ENCODE measurements around the gene TMEM130.

TMEM130 gene, protein sequence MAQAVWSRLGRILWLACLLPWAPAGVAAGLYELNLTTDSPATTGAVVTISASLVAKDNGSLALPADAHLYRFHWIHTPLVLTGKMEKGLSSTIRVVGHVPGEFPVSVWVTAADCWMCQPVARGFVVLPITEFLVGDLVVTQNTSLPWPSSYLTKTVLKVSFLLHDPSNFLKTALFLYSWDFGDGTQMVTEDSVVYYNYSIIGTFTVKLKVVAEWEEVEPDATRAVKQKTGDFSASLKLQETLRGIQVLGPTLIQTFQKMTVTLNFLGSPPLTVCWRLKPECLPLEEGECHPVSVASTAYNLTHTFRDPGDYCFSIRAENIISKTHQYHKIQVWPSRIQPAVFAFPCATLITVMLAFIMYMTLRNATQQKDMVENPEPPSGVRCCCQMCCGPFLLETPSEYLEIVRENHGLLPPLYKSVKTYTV

DNA sequence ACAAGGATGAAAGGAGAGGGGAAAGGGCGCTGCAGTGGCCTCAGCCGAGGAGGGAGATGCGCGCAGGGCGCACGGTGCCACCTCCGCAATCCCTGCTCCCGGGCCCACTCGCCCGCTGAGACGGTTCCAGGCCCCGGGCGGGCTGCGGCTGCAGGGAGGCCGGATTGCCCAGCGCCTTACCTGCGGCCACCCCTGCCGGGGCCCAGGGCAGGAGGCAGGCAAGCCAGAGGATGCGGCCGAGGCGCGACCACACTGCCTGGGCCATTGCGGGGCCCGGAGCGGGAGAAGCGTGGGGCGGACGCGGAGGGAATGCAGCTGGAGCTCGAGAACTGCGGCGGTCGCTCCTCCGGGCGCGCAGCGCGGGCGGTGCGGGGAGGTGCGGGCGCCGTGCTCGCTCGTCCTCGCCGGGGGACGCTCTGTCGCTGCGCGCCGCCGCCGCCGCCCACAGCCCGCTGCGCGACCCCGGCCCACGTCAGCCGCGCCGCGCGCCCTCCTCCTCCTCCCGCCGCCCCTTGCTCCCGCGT lies at the start of gene TMEM130:
Gene TMEM130, minus strand, starts transcription at position 418 of the 524 bp plus-strand sequence. Its CDS starts 153 bp downstream, at position 265.
- no peak for DNase-seq (ENCODE audit: low read depth)

DNA sequence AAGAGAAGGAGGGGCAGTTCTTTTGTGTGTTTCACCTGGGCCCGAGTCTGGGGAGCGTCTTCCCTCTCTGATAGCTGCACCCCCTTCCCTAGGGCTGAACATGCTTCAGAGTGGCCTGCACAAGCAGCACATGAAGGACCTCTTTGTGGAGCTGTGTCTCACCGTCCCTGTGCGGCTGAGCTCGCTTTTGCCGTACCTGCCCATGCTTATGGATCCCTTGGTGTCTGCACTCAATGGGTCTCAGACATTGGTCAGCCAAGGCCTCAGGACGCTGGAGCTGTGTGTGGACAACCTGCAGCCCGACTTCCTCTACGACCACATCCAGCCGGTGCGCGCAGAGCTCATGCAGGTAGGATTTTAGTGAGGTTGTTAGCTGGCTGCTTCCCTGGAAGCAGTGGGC lies 47.5 kb upstream of the TMEM130 start:
- no peak for DNase-seq (ENCODE audit: low read depth)

DNA sequence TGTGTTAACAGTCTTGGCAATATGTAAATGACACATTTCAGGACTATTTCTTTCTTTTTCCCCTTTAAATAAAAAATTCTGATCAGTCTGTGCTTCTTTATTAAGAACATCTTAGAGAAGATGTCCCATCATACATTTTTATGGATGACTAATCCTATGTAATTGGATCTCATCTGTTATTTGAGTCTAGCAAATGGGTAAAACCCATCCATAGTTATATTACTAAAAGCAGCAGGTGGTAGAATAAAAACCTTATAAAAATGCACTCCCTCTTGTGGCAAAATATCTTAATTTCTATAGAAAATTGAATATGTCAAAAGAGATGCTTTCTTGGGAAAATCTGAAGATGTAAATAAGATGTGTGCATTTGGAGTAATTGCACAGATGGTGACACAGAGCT lies 43.8 kb upstream of the TMEM130 start:
- DNase-seq (ENCODE audit: low read depth) = no peak

DNA sequence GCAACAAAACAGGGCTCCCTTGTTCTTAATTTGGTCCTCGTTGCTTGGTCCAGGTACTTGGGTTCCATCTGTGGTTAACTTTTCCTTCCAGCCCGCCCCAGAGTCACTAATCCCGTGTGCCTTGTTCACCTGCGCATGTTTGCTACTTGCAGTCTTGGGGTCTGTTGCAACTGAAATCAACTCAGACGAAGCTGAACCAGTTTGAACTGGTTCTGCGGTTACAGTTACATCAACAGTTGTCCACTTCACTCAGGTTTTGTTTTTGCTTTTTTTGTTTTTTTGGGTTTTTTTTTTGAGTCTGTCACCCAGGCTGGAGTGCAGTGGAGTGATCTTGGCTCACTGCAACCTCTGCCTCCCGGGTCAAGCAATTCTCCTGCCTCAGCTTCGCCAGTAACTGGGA lies 43.2 kb upstream of the TMEM130 start:
- DNase-seq (ENCODE audit: low read depth) = no peak

DNA sequence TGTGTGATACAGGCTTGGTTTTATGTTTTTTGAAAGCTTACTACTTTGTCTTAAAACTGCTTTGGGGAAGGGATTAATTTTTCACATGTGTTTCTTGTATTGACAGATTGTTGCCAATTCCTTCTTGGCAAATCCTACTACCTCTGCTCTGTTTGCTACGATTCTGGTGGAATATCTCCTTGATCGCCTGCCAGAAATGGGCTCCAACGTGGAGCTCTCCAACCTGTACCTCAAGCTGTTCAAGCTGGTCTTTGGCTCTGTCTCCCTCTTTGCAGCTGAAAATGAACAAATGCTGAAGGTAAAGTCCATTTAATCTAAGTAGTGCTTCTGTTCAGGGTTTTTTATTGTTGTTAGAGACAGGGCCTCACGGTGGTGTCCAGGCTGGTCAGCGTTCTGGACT lies 42.1 kb upstream of the TMEM130 start:
- no peak for DNase-seq (ENCODE audit: low read depth)

DNA sequence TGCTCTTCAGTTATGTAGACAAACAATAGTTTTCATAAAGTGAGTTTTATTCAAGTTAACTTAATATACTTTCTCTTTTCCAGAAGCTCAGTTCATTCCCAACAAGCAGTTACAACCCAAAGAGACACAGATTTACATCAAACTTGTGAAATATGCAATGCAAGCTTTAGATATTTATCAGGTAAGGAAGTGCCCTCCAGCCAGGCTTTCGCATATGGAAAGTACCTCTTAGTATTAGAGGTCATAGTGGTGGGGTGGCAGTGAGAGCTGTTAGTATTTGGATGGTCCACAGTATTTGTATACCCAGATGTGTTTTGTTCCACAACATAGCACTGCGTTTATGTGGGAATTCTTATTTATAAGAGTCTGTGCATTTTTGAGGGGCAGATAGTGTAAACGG lies 40.6 kb upstream of the TMEM130 start:
- DNase-seq (ENCODE audit: low read depth) = no peak

DNA sequence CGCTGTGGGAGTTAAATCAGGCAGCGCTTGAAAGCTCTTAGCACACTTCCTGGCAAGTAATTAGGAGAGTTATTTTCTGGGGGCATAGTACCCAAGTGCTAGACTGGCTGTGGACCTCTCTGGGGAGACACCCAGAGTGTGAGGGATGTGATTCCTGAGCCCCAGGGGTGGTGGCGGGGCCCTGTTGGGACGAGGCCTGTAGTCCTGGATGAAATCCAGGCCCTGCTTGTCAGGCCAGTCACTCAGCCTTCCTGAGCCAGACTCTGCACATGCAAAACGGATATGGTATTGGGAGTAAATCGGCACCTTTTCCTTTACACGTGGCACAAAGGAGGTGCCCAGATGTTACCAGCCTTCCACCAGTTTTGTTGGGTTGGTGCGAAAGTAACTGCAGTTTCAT lies 39.7 kb upstream of the TMEM130 start:
- DNase-seq (ENCODE audit: low read depth) = no peak

DNA sequence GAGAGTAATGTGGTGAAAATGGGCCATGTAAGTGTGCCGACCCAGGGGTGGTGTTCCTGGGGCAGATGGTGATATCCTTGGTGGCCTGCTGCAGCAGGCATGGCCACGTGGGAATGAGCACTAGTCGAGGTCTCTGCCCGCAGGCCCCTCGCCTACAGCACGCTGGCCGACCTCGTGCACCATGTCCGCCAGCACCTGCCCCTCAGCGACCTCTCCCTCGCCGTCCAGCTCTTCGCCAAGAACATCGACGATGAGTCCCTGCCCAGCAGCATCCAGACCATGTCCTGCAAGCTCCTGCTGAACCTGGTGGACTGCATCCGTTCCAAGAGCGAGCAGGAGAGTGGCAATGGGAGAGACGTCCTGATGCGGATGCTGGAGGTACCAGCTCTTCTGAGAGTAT lies 38.8 kb upstream of the TMEM130 start:
- no peak for DNase-seq (ENCODE audit: low read depth)

DNA sequence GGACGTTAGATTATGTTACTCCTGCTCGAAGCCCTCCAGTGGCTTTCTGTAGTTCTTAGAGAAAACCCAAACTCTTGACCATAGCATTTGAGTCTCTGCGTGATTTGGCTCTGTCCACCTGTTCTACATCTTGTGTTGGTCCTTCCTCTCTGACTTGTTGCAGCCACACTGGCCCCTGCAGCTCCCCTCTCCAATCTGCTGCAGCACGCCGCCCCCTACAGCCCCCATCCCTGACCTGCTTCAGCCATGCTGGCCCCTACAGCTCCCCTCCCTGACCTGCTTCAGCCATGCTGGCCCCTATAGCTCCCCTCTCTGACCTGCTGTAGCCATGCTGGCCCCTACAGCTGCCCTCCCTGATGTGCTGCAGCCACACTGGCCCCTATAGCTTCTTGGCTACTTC lies 37.8 kb upstream of the TMEM130 start:
- no peak for DNase-seq (ENCODE audit: low read depth)

DNA sequence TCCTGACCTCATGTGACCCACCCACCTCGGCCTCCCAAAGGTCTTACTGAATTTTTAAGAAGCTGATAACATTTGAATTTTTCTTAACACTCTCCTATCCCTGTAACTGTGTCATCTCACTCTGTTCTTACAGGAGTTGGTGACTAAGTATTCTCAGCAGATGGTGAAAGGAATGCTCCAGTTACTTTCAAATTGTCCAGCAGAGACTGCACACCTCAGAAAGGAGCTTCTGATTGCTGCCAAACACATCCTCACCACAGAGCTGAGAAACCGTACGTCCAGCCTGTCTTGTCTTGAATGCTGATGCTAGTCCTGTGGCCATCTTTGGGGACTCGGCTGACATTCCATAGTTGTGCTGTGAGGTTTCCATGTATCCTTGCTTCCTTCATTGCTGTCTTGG lies 33.4 kb upstream of the TMEM130 start:
- no peak for DNase-seq (ENCODE audit: low read depth)

DNA sequence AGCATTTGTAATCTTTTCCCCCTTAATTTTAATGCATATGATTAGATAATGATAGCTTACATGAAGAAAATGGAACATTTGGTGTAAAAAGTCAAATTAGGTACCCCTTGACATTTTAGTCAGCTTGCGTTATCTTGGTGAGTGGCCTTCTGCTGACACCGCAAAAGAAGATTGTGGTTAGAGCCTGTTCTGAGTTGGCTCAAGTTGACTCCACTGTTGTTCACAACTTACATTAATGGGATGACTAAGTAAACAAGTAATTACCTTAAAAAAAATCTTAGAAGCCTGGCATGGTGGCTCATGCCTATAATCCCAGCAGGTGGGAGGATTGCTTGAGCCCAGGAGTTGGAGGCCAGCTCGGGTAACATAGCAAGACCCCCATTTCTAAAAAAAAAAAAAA lies 32.7 kb upstream of the TMEM130 start:
- DNase-seq (ENCODE audit: low read depth) = no peak

DNA sequence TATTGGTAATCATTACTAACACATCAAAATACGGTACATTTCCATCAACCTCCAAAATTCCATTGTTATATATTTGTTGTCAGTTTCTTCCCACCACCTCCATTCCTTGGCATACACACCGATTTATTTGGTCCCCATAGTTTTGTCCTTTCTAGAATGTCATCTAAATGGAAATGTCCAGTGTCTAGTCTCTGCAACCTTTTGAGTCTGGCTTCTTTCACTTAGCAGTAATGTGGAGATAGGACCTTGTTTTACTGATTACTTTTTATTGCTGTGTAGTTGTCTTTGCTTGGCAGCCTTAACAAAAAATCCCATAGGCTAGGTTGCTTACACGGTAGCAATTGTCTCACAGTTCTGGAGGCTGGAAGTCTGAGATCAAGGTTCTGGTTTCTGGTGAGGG lies 31.0 kb upstream of the TMEM130 start:
- no peak for DNase-seq (ENCODE audit: low read depth)

DNA sequence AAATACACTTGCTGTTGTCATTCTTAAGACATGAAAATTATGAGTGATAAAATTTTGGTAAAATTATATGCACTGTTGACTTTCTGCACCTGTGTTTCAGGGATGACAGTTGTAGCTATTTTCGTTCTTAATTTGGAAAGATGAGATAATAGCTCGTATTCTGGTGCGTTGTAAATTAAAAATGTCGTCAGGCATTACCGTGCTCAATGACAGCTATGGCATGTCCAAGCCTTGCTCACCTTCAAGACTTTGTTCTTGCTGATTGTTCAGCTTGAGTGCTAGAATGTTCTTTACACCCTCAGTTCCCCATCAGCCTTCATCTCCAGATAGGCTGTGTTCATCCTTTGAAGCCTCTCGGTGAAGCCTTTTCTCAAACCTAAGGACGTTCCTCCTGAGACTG lies 30.0 kb upstream of the TMEM130 start:
- no peak for DNase-seq (ENCODE audit: low read depth)

DNA sequence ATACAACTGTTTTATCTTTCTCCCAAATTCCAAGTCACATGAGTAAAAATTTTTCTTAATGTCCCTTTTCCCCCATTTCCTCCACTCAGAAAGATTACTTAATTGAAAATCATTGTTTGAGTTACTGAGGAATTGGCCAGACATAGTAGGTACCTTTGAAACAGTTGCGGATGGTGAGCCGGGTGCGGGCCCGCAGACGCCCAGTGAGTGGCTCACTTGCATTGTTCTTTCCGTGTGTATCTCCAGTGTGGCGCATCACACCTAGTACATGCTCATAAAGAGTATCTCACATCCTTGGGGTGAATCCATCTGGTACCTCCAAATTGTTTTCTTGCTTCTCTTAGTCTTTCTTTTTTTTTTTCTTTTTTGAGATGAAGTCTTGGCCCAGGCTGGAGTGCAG lies 22.8 kb upstream of the TMEM130 start:
- no peak for DNase-seq (ENCODE audit: low read depth)

DNA sequence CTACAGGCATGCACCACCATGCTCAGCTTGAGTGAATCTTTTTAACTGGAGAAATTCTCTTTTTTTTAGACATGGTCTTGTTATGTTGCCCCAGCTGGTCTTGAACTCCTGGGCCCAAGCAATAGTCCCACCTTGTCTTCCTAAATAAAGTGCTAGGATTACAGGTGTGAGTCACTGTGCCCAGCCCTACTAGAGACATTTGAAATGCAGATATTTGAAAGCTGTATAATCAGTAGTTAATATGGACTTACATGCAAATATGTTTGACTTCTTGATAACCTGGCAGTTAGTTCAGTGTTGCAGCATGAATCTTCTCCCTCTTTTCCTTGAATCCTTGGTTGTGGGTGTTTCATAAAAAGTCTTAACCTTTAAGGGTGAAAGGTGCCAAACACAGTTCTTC lies 17.2 kb upstream of the TMEM130 start:
- DNase-seq (ENCODE audit: low read depth) = no peak

DNA sequence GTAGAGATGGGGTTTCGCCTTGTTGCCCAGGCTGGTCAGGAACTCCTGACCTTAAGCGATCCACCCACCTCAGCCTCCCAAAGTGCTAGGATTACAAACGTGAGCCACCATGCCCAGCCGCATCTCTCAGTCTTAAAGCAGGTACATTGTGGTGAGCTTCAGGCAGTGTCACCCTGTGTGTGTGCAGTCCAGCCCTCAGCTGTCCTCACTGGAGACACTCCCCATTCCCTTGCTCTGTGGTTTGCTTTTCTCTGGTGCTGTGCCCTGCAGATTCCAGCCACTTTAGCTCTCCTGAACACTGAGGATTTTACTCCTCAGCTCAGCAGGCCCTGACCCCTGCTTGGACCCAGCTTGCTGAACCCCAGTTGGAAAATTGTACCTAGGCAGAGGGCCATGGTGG lies 14.6 kb upstream of the TMEM130 start:
- no peak for DNase-seq (ENCODE audit: low read depth)

DNA sequence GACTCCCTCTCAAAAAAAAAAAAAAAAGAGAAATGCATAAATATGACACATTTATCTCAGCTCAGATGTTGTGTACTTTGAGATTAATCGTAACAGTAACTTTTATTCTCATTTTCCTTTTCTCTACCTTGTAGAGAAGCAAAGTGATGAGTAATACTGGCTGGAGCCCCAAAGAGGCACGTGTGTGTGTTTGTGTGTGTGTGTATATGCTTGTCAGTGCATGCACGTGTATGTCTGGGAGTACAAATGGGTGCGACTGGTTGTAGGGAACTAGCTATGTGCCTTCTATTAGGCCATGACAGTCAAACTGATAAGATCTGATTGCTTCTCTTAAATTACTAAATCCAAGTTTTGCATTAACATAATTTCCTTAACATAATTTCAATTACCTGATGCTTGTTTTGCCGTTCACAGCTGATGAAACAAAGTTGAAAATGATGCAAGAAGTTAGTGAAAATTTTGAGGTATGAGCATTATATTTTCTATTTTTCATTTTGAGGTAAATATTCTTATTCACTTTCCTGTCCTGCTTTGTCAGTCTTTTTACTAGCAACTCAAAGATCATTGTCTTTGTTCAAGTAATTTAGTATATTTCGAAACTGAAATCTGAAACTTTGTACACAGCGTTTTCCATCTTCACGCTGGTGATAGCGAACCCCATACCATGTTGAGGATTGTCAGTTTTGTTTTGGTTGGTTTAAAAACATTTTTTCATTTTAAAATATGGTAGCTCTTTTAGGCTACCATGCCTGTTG lies 11.9 kb upstream of the TMEM130 start:
- DNase-seq (ENCODE audit: low read depth) = no peak

DNA sequence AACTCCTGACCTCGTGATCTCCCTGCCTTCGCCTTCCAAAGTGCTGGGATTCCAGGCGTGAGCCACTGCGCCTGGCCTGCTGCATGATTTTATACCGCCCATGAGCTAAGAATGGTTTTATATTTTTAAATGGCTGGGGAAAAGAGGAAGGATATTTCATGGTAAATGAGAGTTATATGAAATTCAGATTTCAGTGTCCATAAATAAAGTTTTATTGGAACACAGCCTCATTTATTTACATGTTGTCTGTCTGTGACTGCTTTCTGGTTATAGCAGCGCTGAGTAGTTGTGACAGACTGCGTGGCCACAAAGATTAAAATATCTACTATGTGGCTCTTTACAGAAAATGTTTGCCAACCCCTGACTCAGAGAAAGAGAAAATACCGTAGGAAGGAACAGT lies 10.7 kb upstream of the TMEM130 start:
- no peak for DNase-seq (ENCODE audit: low read depth)

DNA sequence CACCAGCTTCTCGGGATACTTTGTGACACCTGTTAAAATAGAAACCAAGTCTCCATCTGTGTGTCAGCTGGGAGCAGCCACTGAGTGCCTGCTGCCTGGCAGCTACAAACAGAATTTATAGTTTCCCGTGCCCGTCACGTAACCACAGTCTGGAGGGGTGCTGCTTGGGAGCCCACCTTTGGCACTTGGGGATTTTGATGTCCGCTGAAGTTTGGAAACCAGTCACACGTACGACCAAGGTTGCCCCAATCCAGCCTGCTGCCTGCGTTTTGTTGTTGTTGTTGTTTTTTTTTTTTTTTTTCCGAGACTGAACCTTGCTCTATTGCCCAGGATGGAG lies 10.1 kb upstream of the TMEM130 start:
- no peak for DNase-seq (ENCODE audit: low read depth)

DNA sequence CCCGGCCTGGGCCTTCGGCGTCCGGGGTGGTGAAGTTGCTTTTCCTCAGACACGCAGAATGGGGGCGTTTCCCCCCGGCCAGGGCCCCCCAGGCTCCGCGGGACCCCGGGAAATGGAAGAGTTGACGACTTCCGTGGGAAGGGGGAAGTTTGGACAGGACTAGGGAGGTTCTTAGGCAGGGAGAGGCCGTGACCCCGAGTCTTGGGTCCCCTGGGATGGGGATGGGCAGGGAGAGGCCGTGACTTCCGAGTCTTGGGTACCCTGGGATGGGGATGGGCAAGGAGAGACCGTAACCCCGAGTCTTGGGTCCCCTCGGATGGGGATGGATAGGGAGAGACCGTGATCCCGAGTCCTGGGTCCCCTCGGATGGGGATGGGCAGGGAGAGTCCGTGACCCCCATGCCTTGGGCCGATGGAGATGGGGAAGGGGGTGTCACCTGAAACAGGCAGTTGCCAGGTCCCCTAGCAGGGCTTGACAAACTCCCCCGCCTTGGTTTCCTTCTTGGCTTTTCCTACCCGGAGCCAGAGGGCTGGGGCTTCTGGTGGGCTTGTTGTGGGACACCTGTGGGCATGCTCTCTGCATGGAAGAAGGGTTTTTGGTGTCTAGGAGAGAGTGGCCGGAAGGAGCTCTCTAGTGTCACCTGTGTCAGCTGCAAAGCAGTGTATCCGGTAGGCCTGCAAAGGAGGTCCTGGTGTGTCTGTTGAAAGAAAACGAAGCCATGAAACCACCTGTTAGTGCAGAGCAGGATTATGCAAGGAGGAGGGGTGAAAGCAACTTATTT lies 9.6 kb upstream of the TMEM130 start:
- peak; percentile 54 for DNase-seq (ENCODE audit: low read depth)

DNA sequence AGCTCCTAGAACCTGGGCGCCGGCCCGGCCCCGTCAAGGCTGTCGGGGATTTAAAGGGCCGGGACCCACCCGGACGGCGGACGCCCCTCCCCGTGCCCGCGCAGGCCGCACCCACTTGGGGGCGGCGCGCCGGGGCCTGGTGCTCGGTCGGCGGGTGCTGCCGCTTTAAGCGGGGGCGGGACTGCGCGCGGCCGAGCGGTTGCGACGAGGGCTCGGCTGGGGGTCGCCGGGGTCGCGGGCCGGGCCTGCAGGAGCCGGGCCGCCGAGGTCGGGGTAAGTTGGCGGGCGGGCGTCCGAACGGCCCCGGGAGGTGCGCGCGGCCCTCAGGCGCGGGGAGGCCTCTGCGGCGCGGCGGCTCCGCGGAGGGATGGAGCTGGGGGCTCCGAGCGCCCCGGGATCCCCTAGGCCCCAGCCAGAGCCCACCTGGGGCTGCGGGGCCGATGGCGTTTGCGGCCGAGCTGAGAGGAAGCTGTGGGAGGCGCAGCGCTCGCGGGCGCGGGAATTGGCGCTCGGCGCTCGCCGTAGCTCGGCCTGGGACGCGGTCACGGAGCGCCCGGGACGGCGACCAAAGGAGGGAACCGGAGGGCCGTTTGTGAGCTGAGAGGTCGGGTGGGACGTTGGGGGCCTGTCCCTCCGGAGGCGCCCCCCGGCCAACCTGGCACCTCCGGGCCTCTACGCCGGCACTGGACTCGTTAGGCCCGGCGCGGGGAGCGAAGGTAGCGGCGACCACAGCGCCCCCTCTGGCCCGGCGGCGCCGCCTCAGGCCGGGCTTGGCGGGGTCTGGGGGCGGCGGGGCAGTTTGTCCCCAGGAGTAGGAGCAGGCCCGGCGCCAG lies 8.8 kb upstream of the TMEM130 start, which contains the start of gene TRRAP:
Gene TRRAP, plus strand, starts transcription at position 168 of the 833 bp plus-strand sequence. CDS start 2,619 bp downstream, outside the sequence.
- peak; percentile 68 for DNase-seq (ENCODE audit: low read depth)

Data from activated T-cell treated with anti-CD3 and anti-CD28 coated beads for 24 hours (primary cell).